Esophagus muscularis mucosa (tissue), 4 donors: ENCODE results near the gene CLIC4.

Experiments used
- EP300 ChIP-seq: sonication (generic); formaldehyde crosslinking; IDR thresholded peaks from one replicate; pipeline ENCODE4 v1.6.1; 2017; ENCODE audit warnings: antibody characterized with exemption
- POLR2A ChIP-seq: fragments of 450-650 bp; IDR thresholded peaks from one replicate; pipeline ENCODE4 v1.6.1; 2017; ENCODE audit warnings: antibody characterized with exemption, moderate library complexity, mild to moderate bottlenecking, low read depth
- POLR2AphosphoS5 ChIP-seq, 2 donors: sonication (generic); formaldehyde crosslinking; IDR thresholded peaks; one replicate each; pipeline ENCODE4 v1.6.1; 2017; ENCODE audit warnings: antibody characterized with exemption in 2 of 2
- TF ChIP-seq, protein P1 (sequence below), 3 experiments: fragments of 200-600 bp in 2 of 3; fragments of 450-650 bp in 1 of 3; sonication (generic) in 2 of 3; IDR thresholded peaks; one replicate each; pipeline ENCODE4 v1.5.1; 2017 to 2019; ENCODE audit warnings: antibody characterized with exemption in 3 of 3, mild to moderate bottlenecking in 2 of 3, moderate library complexity in 1 of 3

DNA sequence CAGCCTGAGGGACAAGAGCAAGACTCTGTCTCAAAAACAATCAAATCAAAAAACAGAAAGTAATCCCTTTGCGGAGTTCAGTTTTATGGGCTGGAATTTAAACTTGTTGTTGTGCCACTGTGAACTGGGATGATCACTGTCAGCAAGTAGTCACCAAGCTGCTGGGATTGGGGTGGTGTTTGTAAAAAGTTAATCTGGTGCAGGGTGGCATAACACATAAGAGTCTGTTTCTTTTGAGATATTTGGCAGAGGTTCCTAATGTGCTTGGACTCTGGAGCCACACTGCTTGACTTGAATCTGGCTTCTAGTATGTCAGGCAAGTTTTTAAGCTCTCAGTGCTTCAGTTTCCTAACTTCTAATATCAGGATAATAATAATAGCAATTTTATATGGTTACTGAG is 6.6 kb downstream of the CLIC4 start:
- TF ChIP-seq EP300: no peak
- TF ChIP-seq, protein P1, sequence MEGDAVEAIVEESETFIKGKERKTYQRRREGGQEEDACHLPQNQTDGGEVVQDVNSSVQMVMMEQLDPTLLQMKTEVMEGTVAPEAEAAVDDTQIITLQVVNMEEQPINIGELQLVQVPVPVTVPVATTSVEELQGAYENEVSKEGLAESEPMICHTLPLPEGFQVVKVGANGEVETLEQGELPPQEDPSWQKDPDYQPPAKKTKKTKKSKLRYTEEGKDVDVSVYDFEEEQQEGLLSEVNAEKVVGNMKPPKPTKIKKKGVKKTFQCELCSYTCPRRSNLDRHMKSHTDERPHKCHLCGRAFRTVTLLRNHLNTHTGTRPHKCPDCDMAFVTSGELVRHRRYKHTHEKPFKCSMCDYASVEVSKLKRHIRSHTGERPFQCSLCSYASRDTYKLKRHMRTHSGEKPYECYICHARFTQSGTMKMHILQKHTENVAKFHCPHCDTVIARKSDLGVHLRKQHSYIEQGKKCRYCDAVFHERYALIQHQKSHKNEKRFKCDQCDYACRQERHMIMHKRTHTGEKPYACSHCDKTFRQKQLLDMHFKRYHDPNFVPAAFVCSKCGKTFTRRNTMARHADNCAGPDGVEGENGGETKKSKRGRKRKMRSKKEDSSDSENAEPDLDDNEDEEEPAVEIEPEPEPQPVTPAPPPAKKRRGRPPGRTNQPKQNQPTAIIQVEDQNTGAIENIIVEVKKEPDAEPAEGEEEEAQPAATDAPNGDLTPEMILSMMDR (IDR thresholded peaks at IDR 0.05): no peak
- TF ChIP-seq POLR2AphosphoS5 (IDR thresholded peaks at IDR 0.05): no peak
- TF ChIP-seq POLR2A: no peak
